ENCODE results near the gene PCSK1. TPM values are rescaled to one million over a fixed set of nuclear protein-coding genes. Genes with fewer than 3 reads are reported as not detected.

The PCSK1 gene
- total RNA-seq, 4 donors from 2014 or later: 1.6 to 2.5 TPM; not detected in 2

DNA sequence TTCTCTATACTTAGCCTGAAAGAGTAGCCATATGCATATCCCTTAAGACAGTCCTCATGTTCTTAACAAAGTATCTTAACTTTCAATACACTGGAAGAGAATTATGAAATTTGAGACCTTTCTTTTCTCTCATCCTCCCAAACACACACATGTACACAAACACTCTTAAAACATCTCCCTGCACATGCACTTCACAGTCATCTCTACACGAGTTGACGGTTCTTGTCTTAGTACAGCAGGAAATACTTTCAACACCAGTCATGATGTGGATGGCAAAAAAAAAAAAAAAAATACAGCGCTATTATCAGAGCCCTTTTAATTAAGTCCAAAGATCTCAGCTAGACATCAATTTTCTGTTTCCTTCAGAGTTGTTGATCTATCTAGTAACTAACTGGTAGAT, 43.6 kb upstream of the PCSK1 start:
- DNase-seq: no peak
- WGBS, 2 donors (ENCODE audit: low coverage in 1 of 2): 88% methylated on average over 3 of the region's 3 CpGs
- no peaks in the 10 kb centered on the region for H3K27me3 ChIP-seq
- H3K4me3 ChIP-seq: no peak overlapping the region
- intact Hi-C loops (cut with DNase I; ENCODE audit: low total_unique reads): no loop called here
- in situ Hi-C loops (cut with MboI; ENCODE audit: low pct_ligation_motif_present in 1 of 4, low pct_unique_long_range_greater_than_20kb in 1 of 4, low sequenced_read_pairs in 3 of 4): no loop called here
- H3K4me1 ChIP-seq: no peaks in the 10 kb centered on the region
- H3K27ac ChIP-seq: no peak overlapping the region
- TF ChIP-seq CTCF (IDR thresholded peaks at IDR 0.05) (no peak), POLR2A (IDR thresholded peaks at IDR 0.05) (no peak), EP300 (IDR thresholded peaks at IDR 0.05; ENCODE audit: low read depth) (no peak), POLR2AphosphoS5 (IDR thresholded peaks at IDR 0.05) (no peak)
- H3K9me3 ChIP-seq: no peaks in the 10 kb centered on the region
- no peaks in the 10 kb centered on the region for H3K36me3 ChIP-seq

GRCh38 chr5:96474073-96474472, 41.0 kb upstream of the PCSK1 start:
- H3K36me3 ChIP-seq: no peaks in the 10 kb centered on the region
- H3K27ac ChIP-seq: no peak overlapping the region
- in situ Hi-C loops (cut with MboI; ENCODE audit: low pct_ligation_motif_present in 1 of 4, low pct_unique_long_range_greater_than_20kb in 1 of 4, low sequenced_read_pairs in 3 of 4): no loop called here
- no peaks in the 10 kb centered on the region for H3K9me3 ChIP-seq
- TF ChIP-seq POLR2A (IDR thresholded peaks at IDR 0.05) (no peak), POLR2AphosphoS5 (IDR thresholded peaks at IDR 0.05) (no peak)
- intact Hi-C loops (cut with DNase I; ENCODE audit: low total_unique reads): no loop called here
- no peak overlapping the region for H3K4me3 ChIP-seq
- DNase-seq: no peak
- 78% methylated on average over 4 of the region's 4 CpGs; no CpG with 5 or more reads in 1 of the 2 donors for WGBS, 2 donors (ENCODE audit: low coverage in 1 of 2)
- H3K27me3 ChIP-seq: no peaks in the 10 kb centered on the region
- H3K4me1 ChIP-seq: no peaks in the 10 kb centered on the region

- TF ChIP-seq EP300 (IDR thresholded peaks at IDR 0.05; ENCODE audit: low read depth) (no peak), POLR2A (IDR thresholded peaks at IDR 0.05) (no peak), CTCF (IDR thresholded peaks at IDR 0.05) (no peak), POLR2AphosphoS5 (IDR thresholded peaks at IDR 0.05) (no peak)
- in situ Hi-C loops (cut with MboI; ENCODE audit: low pct_ligation_motif_present in 1 of 4, low pct_unique_long_range_greater_than_20kb in 1 of 4, low sequenced_read_pairs in 3 of 4) (no loop called here), intact Hi-C loops (cut with DNase I; ENCODE audit: low total_unique reads) (no loop called here)
- Histone ChIP-seq H3K4me1 (no peaks in the 10 kb centered on the region), H3K27ac (no peak overlapping the region), H3K36me3 (no peaks in the 10 kb centered on the region), H3K4me3 (no peak overlapping the region), H3K27me3 (no peaks in the 10 kb centered on the region), H3K9me3 (no peaks in the 10 kb centered on the region)
- 14 to 32% methylated on average over 1 of the region's 1 CpG for WGBS, 2 donors (ENCODE audit: low coverage in 1 of 2)
- DNase-seq: no peak
These were observed 40.1 kb upstream of the PCSK1 start for GRCh38 chr5:96473155-96473554.

- Histone ChIP-seq H3K4me1 (no peaks in the 10 kb centered on the region), H3K27me3 (no peaks in the 10 kb centered on the region), H3K4me3 (no peak overlapping the region), H3K36me3 (no peaks in the 10 kb centered on the region), H3K9me3 (no peaks in the 10 kb centered on the region), H3K27ac (no peak overlapping the region)
- DNase-seq: no peak
- WGBS, 2 donors (ENCODE audit: low coverage in 1 of 2): 86 to 87% methylated on average over 1 of the region's 1 CpG
- no peak for TF ChIP-seq CTCF (IDR thresholded peaks at IDR 0.05)
- TF ChIP-seq EP300 (IDR thresholded peaks at IDR 0.05; ENCODE audit: low read depth): no peak
- TF ChIP-seq POLR2A (IDR thresholded peaks at IDR 0.05): no peak
- TF ChIP-seq POLR2AphosphoS5 (IDR thresholded peaks at IDR 0.05): no peak
- in situ Hi-C loops (cut with MboI; ENCODE audit: low pct_ligation_motif_present in 1 of 4, low pct_unique_long_range_greater_than_20kb in 1 of 4, low sequenced_read_pairs in 3 of 4) (no loop called here), intact Hi-C loops (cut with DNase I; ENCODE audit: low total_unique reads) (no loop called here)
These were observed 37.7 kb upstream of the PCSK1 start for GRCh38 chr5:96470785-96471184.

GRCh38 chr5:96468956-96469355, 35.9 kb upstream of the PCSK1 start:
- Histone ChIP-seq H3K27ac (no peak overlapping the region), H3K36me3 (no peaks in the 10 kb centered on the region), H3K4me3 (no peak overlapping the region), H3K9me3 (no peaks in the 10 kb centered on the region), H3K4me1 (no peaks in the 10 kb centered on the region), H3K27me3 (no peaks in the 10 kb centered on the region)
- WGBS, 2 donors (ENCODE audit: low coverage in 1 of 2): 79 to 87% methylated on average over 5 of the region's 5 CpGs
- intact Hi-C loops (cut with DNase I; ENCODE audit: low total_unique reads) (no loop called here), in situ Hi-C loops (cut with MboI; ENCODE audit: low pct_ligation_motif_present in 1 of 4, low pct_unique_long_range_greater_than_20kb in 1 of 4, low sequenced_read_pairs in 3 of 4) (no loop called here)
- DNase-seq: no peak
- TF ChIP-seq POLR2A (IDR thresholded peaks at IDR 0.05): no peak
- no peak for TF ChIP-seq POLR2AphosphoS5 (IDR thresholded peaks at IDR 0.05)
- TF ChIP-seq CTCF (IDR thresholded peaks at IDR 0.05): no peak
- no peak for TF ChIP-seq EP300 (IDR thresholded peaks at IDR 0.05; ENCODE audit: low read depth)

Measured in transverse colon (tissue), 4 donors.